Fibroblast of skin of right quadriceps (primary cell): ENCODE results near the gene ARRDC2.
"Not testable (repeated sequence)": the region's sequence is repeated elsewhere in the genome, so short reads cannot be mapped to it uniquely, and the experiment has no call there.

ENCODE experiments used
- DNase-seq: peaks from one replicate; pipeline ENCODE4 v3.0.0-alpha.2; 2013

The ARRDC2 gene

GRCh38 chr19:18007917-18008673, at the start of gene ARRDC2:
Gene ARRDC2, plus strand, starts transcription at chr19:18008170. Its CDS starts 141 bp downstream, at chr19:18008311.
- DNase-seq: peak; percentile 92

GRCh38 chr19:17963936-17964691, 43.9 kb upstream of the ARRDC2 start:
- DNase-seq: no peak

- no peak for DNase-seq
Observed at GRCh38 chr19:17965370-17966128, 42.4 kb upstream of the ARRDC2 start.

- DNase-seq: no peak
Observed at GRCh38 chr19:17966129-17966483, 41.9 kb upstream of the ARRDC2 start.

- DNase-seq: no peak
Observed at GRCh38 chr19:17966550-17967256, 41.3 kb upstream of the ARRDC2 start, which contains the start of gene KCNN1. Gene KCNN1, plus strand, starts transcription at chr19:17967107. Its CDS starts 6,782 bp downstream, at chr19:17973889.

- no peak for DNase-seq
Observed at GRCh38 chr19:17967257-17968051, 40.5 kb upstream of the ARRDC2 start.

- no peak for DNase-seq
Observed at GRCh38 chr19:17968362-17968761, 39.6 kb upstream of the ARRDC2 start.

- DNase-seq: no peak
Observed at GRCh38 chr19:17969096-17969792, 38.7 kb upstream of the ARRDC2 start.

- no peak for DNase-seq
Observed at GRCh38 chr19:17972230-17972629, 35.7 kb upstream of the ARRDC2 start.

GRCh38 chr19:17973759-17974158, 34.2 kb upstream of the ARRDC2 start:
- DNase-seq: no peak

GRCh38 chr19:17974551-17974950, 33.4 kb upstream of the ARRDC2 start:
- no peak for DNase-seq

- DNase-seq: no peak
Observed at GRCh38 chr19:17975032-17975431, 32.9 kb upstream of the ARRDC2 start.

GRCh38 chr19:17977021-17977420, 30.9 kb upstream of the ARRDC2 start:
- no peak for DNase-seq

- no peak for DNase-seq
Observed at GRCh38 chr19:17977488-17977887, 30.5 kb upstream of the ARRDC2 start.

GRCh38 chr19:17981611-17982010, 26.4 kb upstream of the ARRDC2 start:
- no peak for DNase-seq

GRCh38 chr19:17982430-17982829, 25.5 kb upstream of the ARRDC2 start:
- DNase-seq: no peak

- DNase-seq: no peak
Observed at GRCh38 chr19:17985037-17985818, 22.7 kb upstream of the ARRDC2 start.

- DNase-seq: not testable (repeated sequence)
Observed at GRCh38 chr19:17986569-17986968, 21.4 kb upstream of the ARRDC2 start.

GRCh38 chr19:17988161-17988560, 19.8 kb upstream of the ARRDC2 start:
- no peak for DNase-seq

GRCh38 chr19:17989425-17990094, 18.4 kb upstream of the ARRDC2 start:
- DNase-seq: no peak
